Measurements from ENCODE around the gene TNFRSF1A.

Gene TNFRSF1A

DNA sequence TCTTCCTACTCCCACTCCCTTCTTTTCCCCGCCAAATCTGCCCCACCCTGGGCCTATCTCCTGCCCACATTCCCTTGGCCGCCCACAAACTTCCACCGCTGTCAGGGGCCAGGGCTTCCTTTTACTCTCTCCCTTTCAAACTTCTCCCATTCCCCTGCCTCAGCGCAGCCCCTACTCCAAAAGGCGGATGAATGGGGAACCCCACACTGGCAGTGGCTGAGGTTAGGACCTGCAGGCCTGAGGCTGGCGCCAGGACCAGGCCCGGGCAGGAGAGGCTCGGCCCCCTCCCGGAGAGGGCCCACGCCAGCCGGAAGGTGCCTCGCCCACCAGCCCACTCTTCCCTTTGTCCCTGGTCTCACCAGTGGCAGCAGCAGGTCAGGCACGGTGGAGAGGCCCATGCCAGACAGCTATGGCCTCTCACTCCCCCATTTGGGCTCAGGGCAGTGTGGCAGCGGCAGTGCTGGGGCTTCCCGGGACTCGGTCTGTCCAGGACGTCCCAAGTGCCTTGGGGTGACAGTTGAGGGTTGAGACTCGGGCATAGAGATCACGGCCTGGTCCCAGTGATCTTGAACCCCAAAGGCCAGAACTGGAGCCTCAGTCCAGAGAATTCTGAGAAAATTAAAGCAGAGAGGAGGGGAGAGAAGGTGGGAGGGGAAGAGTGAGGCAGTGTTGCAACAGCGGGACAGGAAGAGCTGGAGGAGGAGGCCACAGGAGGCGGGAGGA lies at the start of gene TNFRSF1A:
Gene TNFRSF1A (minus strand): TSS at position 660 of the 723 bp plus-strand sequence. CDS start 262 bp downstream, at position 398.
- peak within 1 kb of the TSS; percentile 87 for H3K4me3 ChIP-seq (ENCODE audit: low read depth, low read length)

- H3K4me3 ChIP-seq (ENCODE audit: low read depth, low read length), result no peak overlapping the region
Measured at GRCh38 chr12:6391013-6391412, 49.1 kb upstream of the TNFRSF1A start.

- H3K4me3 ChIP-seq (ENCODE audit: low read depth, low read length), result no peak overlapping the region
Measured at GRCh38 chr12:6390084-6390799, 48.4 kb upstream of the TNFRSF1A start.

GRCh38 chr12:6387541-6387940 lies 45.7 kb upstream of the TNFRSF1A start:
- H3K4me3 ChIP-seq (ENCODE audit: low read depth, low read length), result no peak overlapping the region

DNA sequence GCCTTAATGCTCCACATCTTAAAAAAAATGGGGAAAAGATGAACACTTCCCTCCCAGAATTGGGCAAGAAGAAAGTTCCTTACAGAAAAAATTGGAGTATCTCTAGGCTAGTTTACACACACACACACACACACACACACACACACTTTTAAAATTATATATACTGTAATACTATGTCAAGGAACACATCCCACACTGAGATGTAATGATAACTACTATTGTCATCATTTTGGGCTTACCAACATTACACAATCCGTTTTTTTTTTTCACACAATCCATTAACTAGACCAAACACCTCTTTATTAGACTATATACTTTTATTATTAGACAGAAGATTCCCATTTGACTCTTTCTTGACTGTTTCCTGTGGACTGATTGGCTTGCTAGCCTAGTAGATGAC lies 44.6 kb upstream of the TNFRSF1A start:
- H3K4me3 ChIP-seq (ENCODE audit: low read depth, low read length), result no peak overlapping the region

GRCh38 chr12:6386038-6386437 lies 44.2 kb upstream of the TNFRSF1A start:
- H3K4me3 ChIP-seq (ENCODE audit: low read depth, low read length), result no peak overlapping the region

DNA sequence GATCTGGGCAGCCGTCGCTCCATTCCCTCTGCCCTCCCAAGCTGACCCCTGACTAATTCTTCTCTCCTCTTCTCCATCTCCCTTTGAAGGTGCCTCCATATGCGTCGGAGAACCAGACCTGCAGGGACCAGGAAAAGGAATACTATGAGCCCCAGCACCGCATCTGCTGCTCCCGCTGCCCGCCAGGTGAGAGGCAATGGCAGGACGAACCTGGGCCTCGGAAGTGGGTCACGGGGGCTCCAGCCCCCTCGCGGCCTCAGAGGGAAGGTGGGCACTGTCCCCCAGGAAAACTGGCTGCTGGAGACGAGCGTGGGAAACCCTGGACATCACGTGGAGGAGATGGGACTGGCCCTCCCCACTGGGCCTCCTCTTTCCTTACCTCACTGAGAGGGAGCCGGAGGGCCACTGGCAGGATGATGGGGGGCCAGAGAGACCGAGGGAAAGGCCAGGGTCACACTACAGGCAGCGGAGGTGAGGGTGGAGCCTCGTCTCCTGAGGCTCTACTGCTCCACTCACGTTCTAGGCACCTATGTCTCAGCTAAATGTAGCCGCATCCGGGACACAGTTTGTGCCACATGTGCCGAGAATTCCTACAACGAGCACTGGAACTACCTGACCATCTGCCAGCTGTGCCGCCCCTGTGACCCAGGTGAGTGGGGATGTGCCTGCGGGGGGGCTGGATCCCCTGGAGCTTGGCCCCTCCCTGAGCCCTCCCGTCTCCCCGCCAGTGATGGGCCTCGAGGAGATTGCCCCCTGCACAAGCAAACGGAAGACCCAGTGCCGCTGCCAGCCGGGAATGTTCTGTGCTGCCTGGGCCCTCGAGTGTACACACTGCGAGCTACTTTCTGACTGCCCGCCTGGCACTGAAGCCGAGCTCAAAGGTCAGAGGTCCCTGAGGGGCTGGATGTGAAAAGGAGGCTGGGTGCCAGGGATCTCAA lies 42.9 kb upstream of the TNFRSF1A start:
- H3K4me3 ChIP-seq (ENCODE audit: low read depth, low read length), result no peak overlapping the region

DNA sequence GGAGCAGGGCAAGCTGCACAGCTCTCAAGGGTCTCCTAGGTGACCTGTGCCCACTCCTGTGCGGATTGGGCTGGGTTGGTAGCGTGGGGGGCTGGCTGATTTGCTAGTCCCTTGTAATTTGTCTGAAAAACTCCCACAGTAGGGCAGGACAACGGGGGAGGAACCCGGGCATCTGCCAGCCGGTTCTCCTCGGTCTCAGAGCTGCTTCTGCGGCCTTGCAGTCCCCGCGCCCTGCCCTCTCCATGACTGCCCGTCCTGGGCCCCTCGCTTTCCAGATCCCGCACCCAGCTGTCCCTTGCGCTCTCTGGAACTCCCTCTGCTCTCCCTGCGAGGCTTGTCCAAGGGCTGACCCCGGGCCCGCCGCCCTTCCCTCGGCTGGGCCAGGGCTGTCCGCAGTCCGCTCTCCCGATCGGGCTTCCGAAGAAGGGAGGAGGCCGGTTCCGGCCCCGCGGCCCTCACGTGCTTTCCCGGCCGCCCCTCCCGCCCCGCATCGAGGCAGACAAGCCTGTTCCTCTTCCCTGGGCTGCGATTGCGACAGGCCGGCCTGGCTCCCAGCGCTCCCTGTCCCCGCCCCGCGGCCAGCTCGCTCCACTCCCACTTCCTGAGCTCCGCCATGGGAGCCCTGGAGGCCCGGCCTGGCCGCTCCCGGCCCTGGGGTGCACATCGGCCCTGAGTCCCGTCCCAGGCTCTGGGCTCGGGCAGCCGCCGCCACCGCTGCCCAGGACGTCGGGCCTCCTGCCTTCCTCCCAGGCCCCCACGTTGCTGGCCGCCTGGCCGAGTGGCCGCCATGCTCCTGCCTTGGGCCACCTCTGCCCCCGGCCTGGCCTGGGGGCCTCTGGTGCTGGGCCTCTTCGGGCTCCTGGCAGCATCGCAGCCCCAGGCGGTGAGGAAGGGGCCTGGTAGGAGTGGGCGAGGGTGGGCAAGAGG lies 42.0 kb upstream of the TNFRSF1A start, which contains the start of gene LTBR:
Gene LTBR (plus strand): TSS at position 591 of the 927 bp plus-strand sequence. CDS start 197 bp downstream, at position 788.
- H3K4me3 ChIP-seq (ENCODE audit: low read depth, low read length), result no peak within 1 kb of the TSS

GRCh38 chr12:6382982-6383381 lies 41.1 kb upstream of the TNFRSF1A start:
- no peak overlapping the region for H3K4me3 ChIP-seq (ENCODE audit: low read depth, low read length)

DNA sequence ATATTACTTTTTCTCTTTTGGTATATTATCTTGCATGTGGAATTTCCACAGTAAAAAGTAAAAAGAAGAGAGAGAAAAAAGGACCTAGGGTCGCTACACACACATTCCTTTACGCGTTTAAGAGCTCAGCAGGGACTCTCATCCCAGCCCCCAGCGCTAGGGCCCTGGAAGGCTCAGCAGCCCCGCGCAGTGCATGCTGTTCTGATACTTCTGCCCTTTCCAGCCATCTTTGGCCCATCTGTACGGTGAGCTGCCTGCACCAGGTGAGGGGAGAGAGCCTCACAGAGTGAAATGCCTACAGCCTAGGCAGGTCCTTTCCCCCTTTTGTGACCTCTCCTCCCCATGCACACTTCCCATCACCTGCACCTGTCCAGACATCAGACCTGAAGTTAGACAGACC lies 40.5 kb upstream of the TNFRSF1A start:
- H3K4me3 ChIP-seq (ENCODE audit: low read depth, low read length), result no peak overlapping the region

DNA sequence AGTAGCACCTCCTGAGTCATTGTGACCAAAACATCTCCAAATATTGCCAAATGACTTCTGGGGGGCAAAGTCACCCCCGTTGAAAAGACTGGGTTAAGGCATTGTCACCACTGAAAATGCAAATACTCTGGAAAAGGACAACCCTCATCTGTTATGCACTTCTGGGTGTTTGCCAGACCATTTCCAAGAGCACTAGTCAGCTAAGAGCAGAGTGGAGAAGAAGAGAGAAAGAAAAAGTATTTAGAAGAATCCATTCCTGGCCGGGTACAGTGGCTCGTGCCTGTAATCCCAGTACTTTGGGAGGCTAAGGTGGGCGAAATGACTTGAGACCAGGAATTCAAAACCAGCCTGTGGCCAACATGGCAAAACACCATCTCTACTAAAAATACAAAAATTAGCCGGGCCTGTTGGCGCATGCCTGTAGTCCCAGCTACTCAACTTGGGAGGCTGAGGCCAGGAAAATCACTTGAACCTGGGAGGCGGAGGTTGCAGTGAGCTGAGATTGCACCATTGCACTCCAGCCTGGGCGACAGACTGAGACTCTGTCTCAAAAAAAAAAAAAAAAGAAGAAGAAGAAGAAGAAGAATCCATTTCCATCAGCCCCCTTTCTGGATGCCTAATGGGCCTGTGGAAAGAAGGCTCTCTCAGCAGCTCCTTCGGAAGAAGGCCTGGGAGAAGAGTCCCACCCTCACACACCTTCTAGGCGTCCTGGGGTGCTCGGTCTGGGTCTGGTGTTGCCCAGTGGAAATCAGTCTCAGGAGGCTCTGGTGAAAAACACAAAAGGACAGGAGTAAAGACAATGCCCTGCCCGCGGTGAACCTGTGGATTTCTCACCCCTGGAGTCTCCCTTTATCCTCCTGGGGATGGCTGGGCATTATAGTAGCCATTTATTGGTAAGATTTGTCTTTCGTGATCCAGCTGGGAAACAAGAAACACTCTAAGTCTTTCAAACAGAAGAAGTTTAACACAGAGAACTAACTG lies 38.6 kb upstream of the TNFRSF1A start:
- no peak overlapping the region for H3K4me3 ChIP-seq (ENCODE audit: low read depth, low read length)

- no peak overlapping the region for H3K4me3 ChIP-seq (ENCODE audit: low read depth, low read length)
Measured at GRCh38 chr12:6378709-6379472, 37.0 kb upstream of the TNFRSF1A start.

- H3K4me3 ChIP-seq (ENCODE audit: low read depth, low read length), result no peak overlapping the region
Measured at GRCh38 chr12:6377667-6377994, 35.8 kb upstream of the TNFRSF1A start.

DNA sequence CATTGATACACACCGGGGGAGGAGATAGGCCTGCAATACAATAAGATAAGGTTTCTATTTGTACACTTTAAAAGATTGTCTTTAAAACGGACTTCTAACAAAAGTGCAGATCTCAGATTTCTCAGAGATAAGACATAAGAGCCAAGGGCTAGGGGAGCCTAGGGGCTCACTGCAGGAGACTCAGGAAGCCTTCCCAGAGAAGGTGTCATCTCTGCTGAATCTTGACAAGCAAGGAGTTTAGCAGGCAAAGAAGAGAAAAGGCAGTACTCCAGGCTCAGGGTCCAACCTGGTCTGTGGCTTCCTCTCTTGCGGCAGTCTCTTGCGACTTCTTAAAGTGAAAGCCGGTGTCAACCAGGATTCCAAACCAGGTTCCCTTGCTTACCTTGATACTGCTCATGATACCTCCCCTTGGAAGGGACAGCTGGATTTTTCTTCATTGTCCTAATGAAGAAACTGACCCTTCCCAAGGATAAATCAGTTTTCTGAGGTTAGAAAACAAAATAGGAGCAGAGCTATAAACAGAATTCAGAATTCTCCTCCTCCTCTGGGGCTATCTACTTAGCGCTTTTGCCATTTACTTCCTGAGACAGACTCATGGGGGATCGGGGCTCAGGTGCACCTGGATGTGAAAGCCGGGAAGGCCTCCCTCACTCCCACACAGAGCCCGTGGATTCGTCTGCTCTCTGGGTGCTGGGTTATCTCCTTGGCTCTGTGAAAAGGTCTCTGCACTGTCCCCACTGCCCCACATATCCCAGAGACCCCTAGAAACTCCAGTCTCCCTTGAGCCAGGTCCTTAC lies 35.2 kb upstream of the TNFRSF1A start:
- no peak overlapping the region for H3K4me3 ChIP-seq (ENCODE audit: low read depth, low read length)

DNA sequence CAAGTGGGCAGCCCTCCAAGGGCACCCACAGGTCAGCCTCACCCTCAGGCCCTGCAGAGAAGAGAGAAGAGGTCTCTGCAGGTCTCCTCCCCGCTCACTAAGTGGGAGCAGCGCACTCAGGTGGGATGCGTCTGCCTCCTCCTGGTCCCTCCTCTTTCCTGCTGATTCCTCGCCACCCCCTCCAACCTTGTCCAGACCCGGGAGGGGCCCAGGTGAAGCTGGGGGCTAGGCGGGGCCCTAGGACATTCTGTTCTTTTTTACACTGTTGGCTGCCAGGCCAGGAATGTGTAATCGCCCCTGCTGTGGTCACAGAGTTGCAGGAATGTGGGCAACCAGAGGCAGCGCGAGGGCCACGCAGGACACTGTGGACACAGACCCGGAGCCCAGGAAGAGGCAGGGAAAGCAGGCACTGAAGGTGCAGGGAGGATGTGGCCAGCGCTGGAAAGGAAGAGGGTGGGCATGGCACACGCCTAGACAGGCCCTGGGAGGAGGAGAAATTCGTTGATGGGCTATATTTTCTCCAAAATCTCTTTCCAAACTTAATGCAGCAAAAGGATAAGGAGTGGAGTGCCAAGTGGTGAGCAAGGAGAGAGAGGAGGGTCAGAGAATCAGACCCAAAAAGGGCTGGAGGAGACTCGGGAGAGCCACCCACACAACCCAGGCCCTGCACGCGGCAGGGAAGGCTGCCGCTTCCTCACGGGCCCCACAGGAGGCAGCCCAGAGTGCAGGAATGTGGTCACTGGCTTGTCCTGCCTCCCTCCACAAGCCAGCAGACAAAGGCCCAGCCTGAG lies 34.4 kb upstream of the TNFRSF1A start:
- H3K4me3 ChIP-seq (ENCODE audit: low read depth, low read length), result peak overlapping the region; percentile 35

- peak within 1 kb of the TSS; percentile 57 for H3K4me3 ChIP-seq (ENCODE audit: low read depth, low read length)
Measured at GRCh38 chr12:6375269-6376078, 33.6 kb upstream of the TNFRSF1A start, which contains the start of gene SCNN1A. Gene SCNN1A (minus strand): TSS chr12:6375563. CDS start chr12:6374783, 780 bp downstream.

All from iPS-11a (cell line).